Measurements from ENCODE around the gene VN1R4.
"Not testable (repeated sequence)": the region's sequence is repeated elsewhere in the genome, so short reads cannot be mapped to it uniquely, and the experiment has no call there.

The VN1R4 gene, protein sequence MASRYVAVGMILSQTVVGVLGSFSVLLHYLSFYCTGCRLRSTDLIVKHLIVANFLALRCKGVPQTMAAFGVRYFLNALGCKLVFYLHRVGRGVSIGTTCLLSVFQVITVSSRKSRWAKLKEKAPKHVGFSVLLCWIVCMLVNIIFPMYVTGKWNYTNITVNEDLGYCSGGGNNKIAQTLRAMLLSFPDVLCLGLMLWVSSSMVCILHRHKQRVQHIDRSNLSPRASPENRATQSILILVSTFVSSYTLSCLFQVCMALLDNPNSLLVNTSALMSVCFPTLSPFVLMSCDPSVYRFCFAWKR

DNA sequence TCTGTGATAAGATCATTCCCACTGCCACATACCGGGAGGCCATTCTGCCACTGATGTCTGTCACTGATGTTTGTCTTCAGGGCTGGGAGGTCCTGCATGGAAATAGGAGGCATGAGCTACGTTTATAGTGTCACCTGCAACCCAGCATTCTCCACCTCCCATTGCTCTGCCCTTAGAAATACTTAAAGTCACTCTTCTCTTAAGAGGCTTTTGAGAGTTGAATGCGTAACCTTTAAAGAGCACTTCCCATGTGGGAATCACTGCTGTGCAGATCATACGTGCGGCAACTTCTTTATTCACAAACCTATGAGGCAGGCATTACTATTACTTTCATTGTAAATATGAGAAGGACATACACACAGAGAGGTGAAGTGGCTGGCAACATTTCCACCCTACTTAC lies at the start of gene VN1R4:
VN1R4 (minus strand) TSS at position 101 of the 400 bp plus-strand sequence; CDS start at position 43, 58 bp downstream.
- H3K36me3 ChIP-seq (ENCODE audit: insufficient read depth, low read length); H3K27ac ChIP-seq (ENCODE audit: low read depth, low read length); H2AFZ ChIP-seq (ENCODE audit: low read length, unreplicated experiment); H3K4me3 ChIP-seq (ENCODE audit: low read depth, low read length); H3K79me2 ChIP-seq (ENCODE audit: control insufficient read depth, insufficient read depth, low read length, unreplicated experiment); H3K27me3 ChIP-seq (ENCODE audit: insufficient read depth, low read length); H3K4me1 ChIP-seq (ENCODE audit: control insufficient read depth, insufficient read depth, low read length, unreplicated experiment): not testable (repeated sequence)

DNA sequence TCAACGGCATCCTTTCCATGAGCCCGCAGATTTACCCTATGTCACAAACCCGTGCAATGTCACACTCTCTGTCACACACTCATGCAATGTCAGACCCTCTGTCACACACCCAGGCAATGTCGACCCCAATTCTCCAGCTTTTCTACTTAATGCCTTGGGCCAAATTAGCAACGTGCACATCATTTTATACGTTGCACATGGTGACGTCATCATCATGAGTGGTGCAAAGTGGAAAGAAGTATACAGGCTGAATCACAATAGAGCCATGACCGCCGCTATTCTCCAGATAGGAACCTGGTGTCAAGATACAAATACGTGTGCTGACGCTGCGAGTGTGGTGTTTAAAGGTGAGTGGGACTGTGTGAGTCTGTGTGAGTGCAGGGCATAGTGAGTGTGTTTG lies 44.4 kb upstream of the VN1R4 start:
- no peak overlapping the region for H3K27ac ChIP-seq (ENCODE audit: low read depth, low read length)
- no peak overlapping the region for H3K4me3 ChIP-seq (ENCODE audit: low read depth, low read length)
- no peaks in the 10 kb centered on the region for H3K79me2 ChIP-seq (ENCODE audit: control insufficient read depth, insufficient read depth, low read length, unreplicated experiment)

DNA sequence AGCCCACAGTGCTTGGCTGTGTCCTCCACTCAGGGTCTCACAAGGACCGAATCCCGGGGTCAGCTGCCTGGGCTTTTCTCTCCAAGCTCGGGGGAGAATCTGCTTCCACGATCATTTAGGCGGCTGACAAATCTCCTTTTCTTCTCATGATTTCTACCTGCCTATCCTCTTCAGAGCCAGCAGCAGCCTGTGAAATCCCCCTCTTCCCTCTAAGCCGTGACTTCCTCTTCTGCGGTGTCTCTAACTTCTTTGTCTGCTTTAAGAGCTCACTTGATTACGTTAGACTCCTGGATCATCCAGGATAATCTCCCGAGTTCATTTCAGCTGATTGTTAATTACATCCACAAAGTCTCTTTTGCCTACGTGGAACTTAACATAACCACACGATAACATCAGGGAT lies 43.5 kb upstream of the VN1R4 start:
- no peaks in the 10 kb centered on the region for H3K79me2 ChIP-seq (ENCODE audit: control insufficient read depth, insufficient read depth, low read length, unreplicated experiment)
- no peak overlapping the region for H3K27ac ChIP-seq (ENCODE audit: low read depth, low read length)
- H3K4me3 ChIP-seq (ENCODE audit: low read depth, low read length) = no peak overlapping the region
- no peaks in the 10 kb centered on the region for H3K4me1 ChIP-seq (ENCODE audit: control insufficient read depth, insufficient read depth, low read length, unreplicated experiment)
- no peaks in the 10 kb centered on the region for H3K36me3 ChIP-seq (ENCODE audit: insufficient read depth, low read length)
- no peak overlapping the region for H2AFZ ChIP-seq (ENCODE audit: low read length, unreplicated experiment)
- H3K27me3 ChIP-seq (ENCODE audit: insufficient read depth, low read length) = peaks cover 61% of the 10 kb centered on the region

More for the DNA sequence above, 44.4 kb upstream of the VN1R4 start:
- Histone ChIP-seq H3K4me1 (ENCODE audit: control insufficient read depth, insufficient read depth, low read length, unreplicated experiment) (no peaks in the 10 kb centered on the region), H3K36me3 (ENCODE audit: insufficient read depth, low read length) (no peaks in the 10 kb centered on the region), H2AFZ (ENCODE audit: low read length, unreplicated experiment) (no peak overlapping the region), H3K27me3 (ENCODE audit: insufficient read depth, low read length) (peaks cover 53% of the 10 kb centered on the region)

DNA sequence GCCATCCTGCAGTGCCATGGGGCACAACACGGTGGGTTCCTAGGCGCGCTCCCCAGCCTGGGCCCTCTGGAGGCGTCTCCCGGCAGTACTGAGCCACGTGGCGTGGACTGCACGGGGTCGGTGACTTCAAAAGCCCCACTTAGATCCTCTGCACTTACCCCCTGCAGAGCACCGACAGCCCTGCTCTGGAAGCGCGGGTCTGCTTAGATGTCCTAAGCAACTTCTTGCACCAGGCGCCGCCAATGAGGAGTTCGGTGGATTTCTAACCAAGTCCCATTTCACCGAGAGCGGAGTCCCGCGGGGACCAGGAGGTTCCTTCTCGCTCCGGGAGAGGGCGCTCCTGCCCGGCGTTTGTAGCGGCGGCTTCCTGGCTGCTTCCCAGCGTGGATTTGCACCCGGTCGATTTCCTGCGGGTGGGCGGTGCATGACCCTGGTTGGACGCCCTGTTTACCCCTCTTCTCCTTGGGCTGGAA lies 40.9 kb upstream of the VN1R4 start:
- 0 out of 2 replicates have a peak overlapping the region, but pooled peaks have one; percentile 48 for H3K4me3 ChIP-seq (ENCODE audit: low read depth, low read length)
- no peaks in the 10 kb centered on the region for H3K4me1 ChIP-seq (ENCODE audit: control insufficient read depth, insufficient read depth, low read length, unreplicated experiment)
- no peak overlapping the region for H3K27ac ChIP-seq (ENCODE audit: low read depth, low read length)
- H3K27me3 ChIP-seq (ENCODE audit: insufficient read depth, low read length) = peaks cover 63% of the 10 kb centered on the region
- H3K79me2 ChIP-seq (ENCODE audit: control insufficient read depth, insufficient read depth, low read length, unreplicated experiment) = no peaks in the 10 kb centered on the region
- no peaks in the 10 kb centered on the region for H3K36me3 ChIP-seq (ENCODE audit: insufficient read depth, low read length)
- H2AFZ ChIP-seq (ENCODE audit: low read length, unreplicated experiment) = no peak overlapping the region

DNA sequence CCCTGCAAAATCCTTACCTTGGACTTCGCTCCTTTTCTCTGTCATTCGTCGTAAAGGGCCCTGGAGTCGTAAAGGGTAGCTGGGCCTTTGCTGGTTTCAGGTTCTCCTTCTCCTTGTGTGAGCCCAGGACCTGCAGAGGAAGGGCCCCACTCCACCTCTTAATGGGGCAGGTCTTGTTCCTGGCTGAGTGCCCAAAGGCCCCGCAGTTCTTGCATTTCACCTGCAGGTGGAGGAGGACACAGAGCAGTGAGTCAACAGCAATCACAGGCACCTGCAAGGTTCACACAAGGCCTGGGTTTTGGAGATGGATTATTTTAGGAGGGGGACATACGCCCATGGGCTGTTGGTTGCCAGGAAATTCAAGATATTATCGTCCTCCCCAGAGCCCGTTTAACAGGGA lies 33.8 kb upstream of the VN1R4 start:
- H3K4me1 ChIP-seq (ENCODE audit: control insufficient read depth, insufficient read depth, low read length, unreplicated experiment); H3K36me3 ChIP-seq (ENCODE audit: insufficient read depth, low read length); H3K4me3 ChIP-seq (ENCODE audit: low read depth, low read length); H3K79me2 ChIP-seq (ENCODE audit: control insufficient read depth, insufficient read depth, low read length, unreplicated experiment); H2AFZ ChIP-seq (ENCODE audit: low read length, unreplicated experiment); H3K27ac ChIP-seq (ENCODE audit: low read depth, low read length): not testable (repeated sequence)
- peaks cover 21% of the 10 kb centered on the region for H3K27me3 ChIP-seq (ENCODE audit: insufficient read depth, low read length)

DNA sequence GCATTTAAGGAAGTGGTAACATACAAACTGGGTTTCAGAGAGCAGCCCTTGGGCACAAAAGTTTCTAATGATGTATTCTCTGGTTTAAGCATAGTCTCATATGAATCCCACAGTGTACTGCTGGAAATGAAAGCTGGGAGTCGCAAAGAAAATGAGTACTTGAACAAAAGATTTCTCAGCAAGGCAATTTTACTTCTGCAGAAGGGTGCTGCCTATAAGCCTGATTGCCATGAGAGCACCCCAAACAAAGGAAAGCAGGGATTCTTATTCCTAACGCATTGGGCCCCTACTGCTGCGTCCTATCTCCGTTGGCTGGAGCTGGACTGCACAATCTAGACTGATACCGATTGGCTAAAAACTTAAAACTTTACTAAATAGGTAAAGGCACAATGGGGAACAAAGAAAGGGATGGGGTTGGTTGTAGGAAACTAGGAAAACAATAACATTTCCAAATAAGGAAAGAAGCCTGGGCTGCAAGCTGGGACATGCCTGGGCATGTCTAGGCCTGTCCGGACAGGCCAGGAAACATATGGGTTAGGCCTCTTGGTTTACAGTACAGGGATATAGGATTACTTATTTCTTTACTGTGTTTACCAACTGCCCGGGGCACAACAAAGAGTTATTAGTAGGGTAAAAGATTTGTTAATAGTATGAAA lies 27.4 kb upstream of the VN1R4 start:
- Histone ChIP-seq H3K4me1 (ENCODE audit: control insufficient read depth, insufficient read depth, low read length, unreplicated experiment) (no peaks in the 10 kb centered on the region), H3K27ac (ENCODE audit: low read depth, low read length) (no peak overlapping the region)

DNA sequence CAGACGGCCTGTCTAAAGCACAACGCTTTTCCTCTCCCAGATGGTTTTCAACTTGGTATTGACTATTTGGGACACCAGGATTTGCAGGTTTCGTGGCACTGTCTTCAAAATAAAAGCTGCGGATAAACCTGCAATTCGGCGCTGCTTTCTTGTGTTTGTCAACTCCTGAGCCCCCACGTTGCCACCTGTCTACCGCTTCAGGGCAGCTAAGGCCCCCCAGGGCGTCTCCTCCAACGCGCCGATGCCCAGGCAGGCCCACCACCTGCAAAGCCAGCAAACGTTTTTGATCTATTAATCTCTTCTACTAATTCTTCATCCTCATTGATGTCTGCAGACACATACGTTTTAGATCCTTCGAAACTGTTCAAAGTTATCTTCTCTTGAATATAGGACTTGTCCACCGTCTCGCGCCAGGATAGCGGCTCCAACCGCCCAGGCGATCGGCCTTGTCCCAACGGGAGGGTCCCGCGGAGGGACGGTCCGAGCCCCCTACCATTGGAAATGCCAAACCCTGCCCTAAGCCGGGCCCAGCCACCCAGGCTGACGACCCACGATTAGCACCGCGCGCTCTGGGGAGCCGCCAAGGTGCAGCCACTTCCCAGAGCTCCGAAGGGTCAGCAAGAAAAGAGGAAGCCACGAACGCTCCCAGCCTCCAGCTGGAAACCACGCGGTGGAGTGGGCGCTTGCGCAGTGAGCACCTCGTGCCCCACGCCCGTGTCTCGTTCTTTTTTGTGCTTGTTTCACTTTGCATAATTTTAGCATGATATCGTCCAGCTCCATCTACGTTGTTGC lies 23.4 kb upstream of the VN1R4 start:
- Histone ChIP-seq H3K79me2 (ENCODE audit: control insufficient read depth, insufficient read depth, low read length, unreplicated experiment) (no peaks in the 10 kb centered on the region), H3K27ac (ENCODE audit: low read depth, low read length) (no peak overlapping the region), H3K4me1 (ENCODE audit: control insufficient read depth, insufficient read depth, low read length, unreplicated experiment) (no peaks in the 10 kb centered on the region), H2AFZ (ENCODE audit: low read length, unreplicated experiment) (no peak overlapping the region), H3K4me3 (ENCODE audit: low read depth, low read length) (no peak overlapping the region), H3K36me3 (ENCODE audit: insufficient read depth, low read length) (no peaks in the 10 kb centered on the region), H3K27me3 (ENCODE audit: insufficient read depth, low read length) (no peaks in the 10 kb centered on the region)

More for the DNA sequence above, 27.4 kb upstream of the VN1R4 start:
- H3K36me3 ChIP-seq (ENCODE audit: insufficient read depth, low read length) = no peaks in the 10 kb centered on the region
- H3K4me3 ChIP-seq (ENCODE audit: low read depth, low read length) = no peak overlapping the region
- H3K27me3 ChIP-seq (ENCODE audit: insufficient read depth, low read length) = no peaks in the 10 kb centered on the region
- H2AFZ ChIP-seq (ENCODE audit: low read length, unreplicated experiment) = no peak overlapping the region
- no peaks in the 10 kb centered on the region for H3K79me2 ChIP-seq (ENCODE audit: control insufficient read depth, insufficient read depth, low read length, unreplicated experiment)

DNA sequence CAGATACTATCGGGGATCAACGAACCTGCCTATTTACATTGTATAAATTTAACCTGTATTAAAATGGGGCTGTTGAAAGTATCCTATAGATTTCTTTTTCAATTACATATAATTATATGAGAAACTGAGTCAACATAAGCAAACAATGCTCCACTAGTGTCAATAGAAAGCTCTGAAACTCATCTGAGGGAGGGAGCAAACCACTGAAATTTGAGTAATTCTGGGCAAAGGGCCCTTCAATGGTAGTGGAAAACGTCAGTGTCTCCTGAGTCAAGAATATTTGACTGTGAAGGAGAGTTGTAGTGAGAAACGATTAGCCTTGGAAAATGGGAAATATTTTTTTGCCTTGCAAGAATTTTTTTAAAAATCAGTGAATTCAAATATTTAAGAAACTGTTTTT lies 17.6 kb upstream of the VN1R4 start:
- no peaks in the 10 kb centered on the region for H3K27me3 ChIP-seq (ENCODE audit: insufficient read depth, low read length)
- no peak overlapping the region for H3K27ac ChIP-seq (ENCODE audit: low read depth, low read length)

DNA sequence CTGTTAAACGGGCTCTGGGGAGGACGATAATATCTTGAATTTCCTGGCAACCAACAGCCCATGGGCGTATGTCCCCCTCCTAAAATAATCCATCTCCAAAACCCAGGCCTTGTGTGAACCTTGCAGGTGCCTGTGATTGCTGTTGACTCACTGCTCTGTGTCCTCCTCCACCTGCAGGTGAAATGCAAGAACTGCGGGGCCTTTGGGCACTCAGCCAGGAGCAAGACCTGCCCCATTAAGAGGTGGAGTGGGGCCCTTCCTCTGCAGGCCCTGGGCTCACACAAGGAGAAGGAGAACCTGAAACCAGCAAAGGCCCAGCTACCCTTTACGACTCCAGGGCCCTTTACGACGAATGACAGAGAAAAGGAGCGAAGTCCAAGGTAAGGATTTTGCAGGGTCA lies 14.4 kb upstream of the VN1R4 start:
- not testable (repeated sequence) for H3K27ac ChIP-seq (ENCODE audit: low read depth, low read length); H3K4me3 ChIP-seq (ENCODE audit: low read depth, low read length); H3K79me2 ChIP-seq (ENCODE audit: control insufficient read depth, insufficient read depth, low read length, unreplicated experiment); H2AFZ ChIP-seq (ENCODE audit: low read length, unreplicated experiment); H3K36me3 ChIP-seq (ENCODE audit: insufficient read depth, low read length); H3K4me1 ChIP-seq (ENCODE audit: control insufficient read depth, insufficient read depth, low read length, unreplicated experiment)
- H3K27me3 ChIP-seq (ENCODE audit: insufficient read depth, low read length) = peaks cover 12% of the 10 kb centered on the region

More for the DNA sequence above, 17.6 kb upstream of the VN1R4 start:
- H3K79me2 ChIP-seq (ENCODE audit: control insufficient read depth, insufficient read depth, low read length, unreplicated experiment) = no peaks in the 10 kb centered on the region
- H3K36me3 ChIP-seq (ENCODE audit: insufficient read depth, low read length) = no peaks in the 10 kb centered on the region
- no peaks in the 10 kb centered on the region for H3K4me1 ChIP-seq (ENCODE audit: control insufficient read depth, insufficient read depth, low read length, unreplicated experiment)
- no peak overlapping the region for H3K4me3 ChIP-seq (ENCODE audit: low read depth, low read length)
- no peak overlapping the region for H2AFZ ChIP-seq (ENCODE audit: low read length, unreplicated experiment)

DNA sequence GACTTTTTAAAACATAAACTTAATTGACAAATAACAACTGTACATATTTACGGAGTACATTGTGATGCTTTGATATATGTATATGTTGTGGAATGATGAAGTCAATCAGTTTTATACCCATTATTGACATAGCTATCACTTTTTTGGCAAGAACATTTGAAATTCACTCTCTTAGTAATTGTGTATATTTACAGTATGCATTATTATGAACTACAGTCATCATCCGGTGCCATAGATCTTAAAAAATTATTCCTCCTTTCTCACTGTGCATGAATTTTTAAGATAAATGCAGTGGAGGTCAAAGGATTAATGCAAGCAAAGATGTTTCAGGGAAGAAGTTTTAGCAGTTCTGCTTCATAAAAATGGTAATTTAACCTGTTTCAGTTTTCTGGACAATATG lies 8.0 kb upstream of the VN1R4 start:
- H3K27me3 ChIP-seq (ENCODE audit: insufficient read depth, low read length) = peaks cover 22% of the 10 kb centered on the region
- no peak overlapping the region for H3K4me3 ChIP-seq (ENCODE audit: low read depth, low read length)
- H3K79me2 ChIP-seq (ENCODE audit: control insufficient read depth, insufficient read depth, low read length, unreplicated experiment) = no peaks in the 10 kb centered on the region

More for the DNA sequence above, 8.0 kb upstream of the VN1R4 start:
- Histone ChIP-seq H2AFZ (ENCODE audit: low read length, unreplicated experiment) (no peak overlapping the region), H3K27ac (ENCODE audit: low read depth, low read length) (no peak overlapping the region), H3K36me3 (ENCODE audit: insufficient read depth, low read length) (no peaks in the 10 kb centered on the region), H3K4me1 (ENCODE audit: control insufficient read depth, insufficient read depth, low read length, unreplicated experiment) (no peaks in the 10 kb centered on the region)

All from ACC112 (cell line).